ENCODE data around the gene TFPI. TPM values are rescaled to one million over a fixed set of nuclear protein-coding genes. Genes with fewer than 3 reads are reported as not detected.

The TFPI gene
- total RNA-seq, 1 experiment from 2014 or later: 29.1 TPM

- ChIA-PET CTCF (interaction anchor here (10.8 kb wide), 1 partner anchor 75 kb away, joined by 412 read pairs; no protein-coding TSS in a partner anchor), POLR2A (no interaction called here), RAD21 (ENCODE audit: low non-redundant PET in 1 of 2, low total read pairs in 2 of 2, uncharacterized antibody in 2 of 2, unreplicated experiment in 2 of 2) (interaction anchor here in 1 of 2 experiments (1.4 kb wide), 1 partner anchor 76 kb away, joined by 4 read pairs; no protein-coding TSS in a partner anchor)
- Histone ChIP-seq H2AFZ (ENCODE audit: low read depth, low read length, poor library complexity, severe bottlenecking) (peak overlapping the region; percentile 44), H3K9me2 (ENCODE audit: insufficient read depth) (no peaks in the 10 kb centered on the region), H3K9me3 (ENCODE audit: control insufficient read depth in 1 of 2, insufficient read depth in 1 of 2, low read depth in 1 of 2, low read length in 2 of 2) (no peaks in the 10 kb centered on the region), H3K9ac (ENCODE audit: low read length) (no peak overlapping the region), H3K79me2 (ENCODE audit: insufficient read depth, low read length) (no peaks in the 10 kb centered on the region), H3K27me3 (ENCODE audit: insufficient read depth, low read length) (no peaks in the 10 kb centered on the region), H3K4me1 (ENCODE audit: control insufficient read depth in 1 of 2, insufficient read depth in 2 of 2, low read length in 2 of 2) (peaks cover 0 to under 1% of the 10 kb centered on the region in 2 experiments; a peak in 2 of 4 replicates), H3K36me3 (ENCODE audit: control insufficient read depth in 1 of 2, insufficient read depth in 2 of 2, low read length in 2 of 2) (no peaks in the 10 kb centered on the region), H3K27ac (ENCODE audit: low read depth, low read length) (no peak overlapping the region), H3K4me3 (replicated peaks in 1 of 2; ENCODE audit: low read depth in 1 of 2, low read length in 2 of 2) (no peak overlapping the region), H3K4me2 (ENCODE audit: low read length) (no peak overlapping the region), H4K20me1 (ENCODE audit: insufficient read depth) (no peaks in the 10 kb centered on the region)
- ATAC-seq (no peak), DNase-seq (ENCODE audit: low read depth, low spot score) (no peak)
- intact Hi-C loops (cut with micrococcal nuclease): no loop called here
- BruUV-seq (replicated peaks): no TSS peak
- TF ChIP-seq ZNF274 (IDR thresholded peaks at IDR 0.05; ENCODE audit: low read depth, low read length): no peak
- TF ChIP-seq JUND (IDR thresholded peaks at IDR 0.05): no peak
- TF ChIP-seq SP1 (IDR thresholded peaks at IDR 0.05; ENCODE audit: low read depth): no peak
- TF ChIP-seq, protein P1, sequence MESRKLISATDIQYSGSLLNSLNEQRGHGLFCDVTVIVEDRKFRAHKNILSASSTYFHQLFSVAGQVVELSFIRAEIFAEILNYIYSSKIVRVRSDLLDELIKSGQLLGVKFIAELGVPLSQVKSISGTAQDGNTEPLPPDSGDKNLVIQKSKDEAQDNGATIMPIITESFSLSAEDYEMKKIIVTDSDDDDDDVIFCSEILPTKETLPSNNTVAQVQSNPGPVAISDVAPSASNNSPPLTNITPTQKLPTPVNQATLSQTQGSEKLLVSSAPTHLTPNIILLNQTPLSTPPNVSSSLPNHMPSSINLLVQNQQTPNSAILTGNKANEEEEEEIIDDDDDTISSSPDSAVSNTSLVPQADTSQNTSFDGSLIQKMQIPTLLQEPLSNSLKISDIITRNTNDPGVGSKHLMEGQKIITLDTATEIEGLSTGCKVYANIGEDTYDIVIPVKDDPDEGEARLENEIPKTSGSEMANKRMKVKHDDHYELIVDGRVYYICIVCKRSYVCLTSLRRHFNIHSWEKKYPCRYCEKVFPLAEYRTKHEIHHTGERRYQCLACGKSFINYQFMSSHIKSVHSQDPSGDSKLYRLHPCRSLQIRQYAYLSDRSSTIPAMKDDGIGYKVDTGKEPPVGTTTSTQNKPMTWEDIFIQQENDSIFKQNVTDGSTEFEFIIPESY (IDR thresholded peaks at IDR 0.05; ENCODE audit: extremely low read depth, insufficient replicate concordance, low read length): no peak
- no peak for TF ChIP-seq ELF1 (IDR thresholded peaks at IDR 0.05; ENCODE audit: borderline replicate concordance, low read depth)
- no peak for TF ChIP-seq RAD21 (IDR thresholded peaks at IDR 0.05; ENCODE audit: low read depth)
- TF ChIP-seq YY1 (IDR thresholded peaks at IDR 0.05; ENCODE audit: extremely low read depth, insufficient replicate concordance, low read depth, low read length): no peak
- TF ChIP-seq CBX3 (IDR thresholded peaks at IDR 0.05; ENCODE audit: low read depth): no peak
- TF ChIP-seq ZFX (IDR thresholded peaks at IDR 0.05): no peak
- no peak for TF ChIP-seq ATF3 (IDR thresholded peaks at IDR 0.05)
- TF ChIP-seq EZH2 (IDR thresholded peaks at IDR 0.05): no peak
- TF ChIP-seq CEBPB (IDR thresholded peaks at IDR 0.05; ENCODE audit: low read depth): no peak
- TF ChIP-seq POLR2AphosphoS5 (IDR thresholded peaks at IDR 0.05; ENCODE audit: low read depth, low read length): no peak
- no peak for TF ChIP-seq FOSL1 (IDR thresholded peaks at IDR 0.05; ENCODE audit: low read depth)
- TF ChIP-seq MAX (IDR thresholded peaks at IDR 0.05): no peak
- TF ChIP-seq, protein P2, sequence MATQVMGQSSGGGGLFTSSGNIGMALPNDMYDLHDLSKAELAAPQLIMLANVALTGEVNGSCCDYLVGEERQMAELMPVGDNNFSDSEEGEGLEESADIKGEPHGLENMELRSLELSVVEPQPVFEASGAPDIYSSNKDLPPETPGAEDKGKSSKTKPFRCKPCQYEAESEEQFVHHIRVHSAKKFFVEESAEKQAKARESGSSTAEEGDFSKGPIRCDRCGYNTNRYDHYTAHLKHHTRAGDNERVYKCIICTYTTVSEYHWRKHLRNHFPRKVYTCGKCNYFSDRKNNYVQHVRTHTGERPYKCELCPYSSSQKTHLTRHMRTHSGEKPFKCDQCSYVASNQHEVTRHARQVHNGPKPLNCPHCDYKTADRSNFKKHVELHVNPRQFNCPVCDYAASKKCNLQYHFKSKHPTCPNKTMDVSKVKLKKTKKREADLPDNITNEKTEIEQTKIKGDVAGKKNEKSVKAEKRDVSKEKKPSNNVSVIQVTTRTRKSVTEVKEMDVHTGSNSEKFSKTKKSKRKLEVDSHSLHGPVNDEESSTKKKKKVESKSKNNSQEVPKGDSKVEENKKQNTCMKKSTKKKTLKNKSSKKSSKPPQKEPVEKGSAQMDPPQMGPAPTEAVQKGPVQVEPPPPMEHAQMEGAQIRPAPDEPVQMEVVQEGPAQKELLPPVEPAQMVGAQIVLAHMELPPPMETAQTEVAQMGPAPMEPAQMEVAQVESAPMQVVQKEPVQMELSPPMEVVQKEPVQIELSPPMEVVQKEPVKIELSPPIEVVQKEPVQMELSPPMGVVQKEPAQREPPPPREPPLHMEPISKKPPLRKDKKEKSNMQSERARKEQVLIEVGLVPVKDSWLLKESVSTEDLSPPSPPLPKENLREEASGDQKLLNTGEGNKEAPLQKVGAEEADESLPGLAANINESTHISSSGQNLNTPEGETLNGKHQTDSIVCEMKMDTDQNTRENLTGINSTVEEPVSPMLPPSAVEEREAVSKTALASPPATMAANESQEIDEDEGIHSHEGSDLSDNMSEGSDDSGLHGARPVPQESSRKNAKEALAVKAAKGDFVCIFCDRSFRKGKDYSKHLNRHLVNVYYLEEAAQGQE (IDR thresholded peaks at IDR 0.05; ENCODE audit: low read depth): no peak
- TF ChIP-seq POLR2A (IDR thresholded peaks at IDR 0.05; ENCODE audit: borderline replicate concordance, extremely low read depth, insufficient read depth, insufficient read length): no peak
- TF ChIP-seq, protein P3, sequence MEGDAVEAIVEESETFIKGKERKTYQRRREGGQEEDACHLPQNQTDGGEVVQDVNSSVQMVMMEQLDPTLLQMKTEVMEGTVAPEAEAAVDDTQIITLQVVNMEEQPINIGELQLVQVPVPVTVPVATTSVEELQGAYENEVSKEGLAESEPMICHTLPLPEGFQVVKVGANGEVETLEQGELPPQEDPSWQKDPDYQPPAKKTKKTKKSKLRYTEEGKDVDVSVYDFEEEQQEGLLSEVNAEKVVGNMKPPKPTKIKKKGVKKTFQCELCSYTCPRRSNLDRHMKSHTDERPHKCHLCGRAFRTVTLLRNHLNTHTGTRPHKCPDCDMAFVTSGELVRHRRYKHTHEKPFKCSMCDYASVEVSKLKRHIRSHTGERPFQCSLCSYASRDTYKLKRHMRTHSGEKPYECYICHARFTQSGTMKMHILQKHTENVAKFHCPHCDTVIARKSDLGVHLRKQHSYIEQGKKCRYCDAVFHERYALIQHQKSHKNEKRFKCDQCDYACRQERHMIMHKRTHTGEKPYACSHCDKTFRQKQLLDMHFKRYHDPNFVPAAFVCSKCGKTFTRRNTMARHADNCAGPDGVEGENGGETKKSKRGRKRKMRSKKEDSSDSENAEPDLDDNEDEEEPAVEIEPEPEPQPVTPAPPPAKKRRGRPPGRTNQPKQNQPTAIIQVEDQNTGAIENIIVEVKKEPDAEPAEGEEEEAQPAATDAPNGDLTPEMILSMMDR (IDR thresholded peaks at IDR 0.05 in 2 of 3, conservative IDR thresholded peaks at IDR 0.05 in 1 of 3; ENCODE audit: borderline replicate concordance in 1 of 3, insufficient read depth in 1 of 3, low read depth in 2 of 3, low read length in 2 of 3): no peak
- no peak for TF ChIP-seq EZH2phosphoT487 (IDR thresholded peaks at IDR 0.05; ENCODE audit: borderline replicate concordance)
Measured at GRCh38 chr2:187575751-187576067, 21.5 kb upstream of the TFPI start.

Measured in HCT116 (cell line).